ENCODE measurements around the gene FAHD2A. TPM values are rescaled to one million over a fixed set of nuclear protein-coding genes. Genes with fewer than 3 reads are reported as not detected.

Gene FAHD2A
- total RNA-seq, 1 experiment from 2014 or later = 25.4 TPM

DNA sequence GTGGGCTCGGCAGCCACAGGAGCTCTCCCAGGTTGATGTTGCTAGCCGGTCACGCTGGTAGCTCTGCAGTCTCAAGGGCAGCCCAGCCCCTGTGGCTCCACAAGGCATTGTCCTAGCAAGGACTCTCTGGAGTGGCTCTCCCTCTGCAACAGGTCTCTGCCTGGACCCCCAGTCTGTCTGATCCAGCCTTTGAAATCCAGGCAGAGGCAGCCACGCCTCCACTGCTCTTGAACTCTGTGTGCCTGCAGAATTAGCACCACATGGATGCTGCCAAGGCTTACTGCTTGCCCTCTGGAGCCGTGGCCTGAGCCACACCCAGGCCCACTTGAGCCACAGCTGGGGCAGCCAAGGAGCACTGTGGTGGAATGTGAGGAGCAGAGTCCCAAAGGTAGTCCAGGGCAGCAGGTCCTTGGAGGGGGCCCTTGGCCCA is 43.0 kb upstream of the FAHD2A start:
- BruUV-seq (replicated peaks) = no TSS peak
- H3K9me2 ChIP-seq (ENCODE audit: insufficient read depth) = no peaks in the 10 kb centered on the region
- H3K9me3 ChIP-seq (ENCODE audit: control insufficient read depth in 1 of 2, insufficient read depth in 1 of 2, low read depth in 1 of 2, low read length in 2 of 2) = no peaks in the 10 kb centered on the region
- no peak overlapping the region for H3K27ac ChIP-seq (ENCODE audit: low read depth, low read length)
- no peaks in the 10 kb centered on the region for H3K27me3 ChIP-seq (ENCODE audit: insufficient read depth, low read length)
- H3K4me3 ChIP-seq (replicated peaks in 1 of 2; ENCODE audit: low read depth in 1 of 2, low read length in 2 of 2) = no peak overlapping the region
- POLR2A ChIA-PET = no interaction called here
- ATAC-seq (no peak), DNase-seq (ENCODE audit: low read depth, low spot score) (no peak)
- no peak for TF ChIP-seq CEBPB (IDR thresholded peaks at IDR 0.05; ENCODE audit: low read depth)
- no peak for TF ChIP-seq ELF1 (IDR thresholded peaks at IDR 0.05; ENCODE audit: borderline replicate concordance, low read depth)
- no peak for TF ChIP-seq EGR1 (IDR thresholded peaks at IDR 0.05; ENCODE audit: low read depth)
- intact Hi-C loops (cut with micrococcal nuclease) = no loop called here
- no peak overlapping the region for H3K9ac ChIP-seq (ENCODE audit: low read length)
- no peak overlapping the region for H2AFZ ChIP-seq (ENCODE audit: low read depth, low read length, poor library complexity, severe bottlenecking)
- H3K36me3 ChIP-seq (ENCODE audit: control insufficient read depth in 1 of 2, insufficient read depth in 2 of 2, low read length in 2 of 2) = no peaks in the 10 kb centered on the region
- no peaks in the 10 kb centered on the region for H4K20me1 ChIP-seq (ENCODE audit: insufficient read depth)
- CTCF ChIA-PET = no interaction called here
- H3K4me1 ChIP-seq (ENCODE audit: control insufficient read depth in 1 of 2, insufficient read depth in 2 of 2, low read length in 2 of 2) = no peaks in the 10 kb centered on the region
- no peak overlapping the region for H3K4me2 ChIP-seq (ENCODE audit: low read length)
- RAD21 ChIA-PET (ENCODE audit: low non-redundant PET in 1 of 2, low total read pairs in 2 of 2, uncharacterized antibody in 2 of 2, unreplicated experiment in 2 of 2) = no interaction called here
- H3K79me2 ChIP-seq (ENCODE audit: insufficient read depth, low read length) = no peaks in the 10 kb centered on the region

DNA sequence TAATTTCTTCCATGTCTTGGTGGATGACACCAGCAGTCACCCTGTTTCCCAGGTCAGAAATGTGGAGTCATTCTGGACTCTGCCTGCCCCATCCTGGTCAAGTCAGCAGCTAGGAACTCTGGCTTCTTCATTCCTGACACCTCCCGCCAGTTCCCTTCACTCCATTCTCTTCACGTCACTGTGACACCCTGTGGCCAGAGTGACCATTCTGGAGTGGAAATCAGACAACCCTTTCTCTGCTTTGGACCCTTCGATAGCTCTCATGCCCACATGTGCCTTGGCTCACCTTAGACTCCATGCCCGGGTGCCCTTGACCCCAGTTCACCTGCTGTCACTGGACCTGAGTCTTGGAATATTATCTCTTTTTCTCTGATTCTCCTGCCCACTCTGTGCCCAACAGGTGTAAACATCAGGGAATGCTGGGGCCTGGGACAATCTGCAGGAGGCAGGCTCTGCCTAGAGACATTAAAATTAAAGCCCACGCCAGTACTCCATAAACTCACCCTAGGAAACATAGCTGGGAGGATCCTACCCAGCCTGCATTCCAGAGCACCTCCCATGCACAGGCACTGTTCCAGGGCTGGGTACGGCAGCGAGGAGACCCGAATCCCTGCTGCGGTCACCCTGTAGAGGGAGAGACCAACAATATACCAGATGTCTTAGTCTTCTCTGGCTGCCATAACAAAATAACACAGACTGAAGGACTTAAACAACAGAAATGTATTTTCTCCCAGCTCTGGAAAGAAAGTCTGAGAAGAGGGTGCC is 41.1 kb upstream of the FAHD2A start:
- CTCF ChIA-PET = interaction anchor here (0.8 kb wide), 1 partner anchor 16 kb away, joined by 3 read pairs; no protein-coding TSS in a partner anchor
- no peaks in the 10 kb centered on the region for H3K9me3 ChIP-seq (ENCODE audit: control insufficient read depth in 1 of 2, insufficient read depth in 1 of 2, low read depth in 1 of 2, low read length in 2 of 2)
- no peaks in the 10 kb centered on the region for H3K79me2 ChIP-seq (ENCODE audit: insufficient read depth, low read length)
- ATAC-seq = no peak
- no peak overlapping the region for H3K27ac ChIP-seq (ENCODE audit: low read depth, low read length)
- POLR2A ChIA-PET = no interaction called here
- no peak overlapping the region for H3K9ac ChIP-seq (ENCODE audit: low read length)
- H3K36me3 ChIP-seq (ENCODE audit: control insufficient read depth in 1 of 2, insufficient read depth in 2 of 2, low read length in 2 of 2) = no peaks in the 10 kb centered on the region
- no peaks in the 10 kb centered on the region for H3K27me3 ChIP-seq (ENCODE audit: insufficient read depth, low read length)
- H3K9me2 ChIP-seq (ENCODE audit: insufficient read depth) = no peaks in the 10 kb centered on the region
- no TSS peak for BruUV-seq (replicated peaks)
- no peak for DNase-seq (ENCODE audit: low read depth, low spot score)
- no peak overlapping the region for H3K4me2 ChIP-seq (ENCODE audit: low read length)
- H3K4me1 ChIP-seq (ENCODE audit: control insufficient read depth in 1 of 2, insufficient read depth in 2 of 2, low read length in 2 of 2) = no peaks in the 10 kb centered on the region
- TF ChIP-seq, protein P1, sequence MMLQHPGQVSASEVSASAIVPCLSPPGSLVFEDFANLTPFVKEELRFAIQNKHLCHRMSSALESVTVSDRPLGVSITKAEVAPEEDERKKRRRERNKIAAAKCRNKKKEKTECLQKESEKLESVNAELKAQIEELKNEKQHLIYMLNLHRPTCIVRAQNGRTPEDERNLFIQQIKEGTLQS (IDR thresholded peaks at IDR 0.05) = no peak
- TF ChIP-seq, protein P2, sequence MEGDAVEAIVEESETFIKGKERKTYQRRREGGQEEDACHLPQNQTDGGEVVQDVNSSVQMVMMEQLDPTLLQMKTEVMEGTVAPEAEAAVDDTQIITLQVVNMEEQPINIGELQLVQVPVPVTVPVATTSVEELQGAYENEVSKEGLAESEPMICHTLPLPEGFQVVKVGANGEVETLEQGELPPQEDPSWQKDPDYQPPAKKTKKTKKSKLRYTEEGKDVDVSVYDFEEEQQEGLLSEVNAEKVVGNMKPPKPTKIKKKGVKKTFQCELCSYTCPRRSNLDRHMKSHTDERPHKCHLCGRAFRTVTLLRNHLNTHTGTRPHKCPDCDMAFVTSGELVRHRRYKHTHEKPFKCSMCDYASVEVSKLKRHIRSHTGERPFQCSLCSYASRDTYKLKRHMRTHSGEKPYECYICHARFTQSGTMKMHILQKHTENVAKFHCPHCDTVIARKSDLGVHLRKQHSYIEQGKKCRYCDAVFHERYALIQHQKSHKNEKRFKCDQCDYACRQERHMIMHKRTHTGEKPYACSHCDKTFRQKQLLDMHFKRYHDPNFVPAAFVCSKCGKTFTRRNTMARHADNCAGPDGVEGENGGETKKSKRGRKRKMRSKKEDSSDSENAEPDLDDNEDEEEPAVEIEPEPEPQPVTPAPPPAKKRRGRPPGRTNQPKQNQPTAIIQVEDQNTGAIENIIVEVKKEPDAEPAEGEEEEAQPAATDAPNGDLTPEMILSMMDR (IDR thresholded peaks at IDR 0.05 in 2 of 3, conservative IDR thresholded peaks at IDR 0.05 in 1 of 3; ENCODE audit: borderline replicate concordance in 1 of 3, insufficient read depth in 1 of 3, low read depth in 2 of 3, low read length in 2 of 3) = no peak
- TF ChIP-seq EGR1 (IDR thresholded peaks at IDR 0.05; ENCODE audit: low read depth) (no peak), FOSL1 (IDR thresholded peaks at IDR 0.05; ENCODE audit: low read depth) (no peak), POLR2AphosphoS5 (IDR thresholded peaks at IDR 0.05; ENCODE audit: low read depth, low read length) (no peak), EZH2phosphoT487 (IDR thresholded peaks at IDR 0.05; ENCODE audit: borderline replicate concordance) (no peak), RAD21 (IDR thresholded peaks at IDR 0.05; ENCODE audit: low read depth) (no peak), SRF (IDR thresholded peaks at IDR 0.05; ENCODE audit: low read depth) (no peak), CEBPB (IDR thresholded peaks at IDR 0.05; ENCODE audit: low read depth) (no peak), YY1 (IDR thresholded peaks at IDR 0.05; ENCODE audit: extremely low read depth, insufficient replicate concordance, low read depth, low read length) (no peak), ZFX (IDR thresholded peaks at IDR 0.05) (no peak)
- RAD21 ChIA-PET (ENCODE audit: low non-redundant PET in 1 of 2, low total read pairs in 2 of 2, uncharacterized antibody in 2 of 2, unreplicated experiment in 2 of 2) = no interaction called here
- intact Hi-C loops (cut with micrococcal nuclease) = no loop called here
- H2AFZ ChIP-seq (ENCODE audit: low read depth, low read length, poor library complexity, severe bottlenecking) = no peak overlapping the region
- no peaks in the 10 kb centered on the region for H4K20me1 ChIP-seq (ENCODE audit: insufficient read depth)
- H3K4me3 ChIP-seq (replicated peaks in 1 of 2; ENCODE audit: low read depth in 1 of 2, low read length in 2 of 2) = no peak overlapping the region

Measured in HCT116 (cell line).